T-helper 1 cell treated with Interleukin-12 subunit alpha and Interleukin-12 subunit beta and Interleukin-4 antibody, amounts not matched to agents 30 μg/mL and 1 μg/mL, for 36 hours (primary cell): Measurements from ENCODE around the gene GP1BA.
A peak's percentile ranks its signal among the peaks of the same experiment; 100 is the strongest.

ENCODE experiments used
- H3K27ac Mint-ChIP-seq: one replicate; pipeline ENCODE4 v1.8.0; 2021; ENCODE audit warnings: mild to moderate bottlenecking, mixed read lengths
- H3K27me3 Mint-ChIP-seq: one replicate; pipeline ENCODE4 v1.8.0; 2021; ENCODE audit warnings: low read depth, mixed read lengths
- H3K36me3 Mint-ChIP-seq: one replicate; pipeline ENCODE4 v1.8.0; 2021; ENCODE audit warnings: low read depth, mixed read lengths
- H3K4me1 Mint-ChIP-seq: one replicate; pipeline ENCODE4 v1.8.0; 2021; ENCODE audit warnings: low read depth, mixed read lengths
- H3K4me3 Mint-ChIP-seq: one replicate; pipeline ENCODE4 v1.8.0; 2021; ENCODE audit warnings: mild to moderate bottlenecking, moderate library complexity, mixed read lengths
- H3K9me3 Mint-ChIP-seq: one replicate; pipeline ENCODE4 v1.8.0; 2021; ENCODE audit warnings: mixed read lengths

GP1BA gene

DNA sequence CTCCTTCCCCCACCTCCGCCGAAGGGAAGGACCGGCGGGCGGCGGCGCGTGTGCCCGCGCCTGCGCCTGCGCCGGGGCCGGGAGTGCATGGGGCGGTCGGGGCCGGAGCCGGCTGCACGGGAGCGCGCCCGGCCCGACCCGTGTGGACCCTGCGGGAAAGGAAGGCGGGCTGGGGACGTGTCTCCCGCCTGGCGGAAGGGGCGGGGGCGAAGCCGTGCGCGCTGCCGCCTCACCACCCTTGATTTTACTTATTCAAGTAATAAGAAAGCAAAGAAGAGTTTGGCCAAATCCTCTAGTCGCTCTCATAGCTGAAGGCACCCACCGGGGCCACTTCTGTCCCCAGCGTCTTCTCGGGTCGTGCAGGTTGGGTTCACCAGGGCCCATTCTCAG, 16.8 kb downstream of the GP1BA start:
- peaks cover 27% of the 10 kb centered on the region for H3K4me1 Mint-ChIP-seq
- no peaks in the 10 kb centered on the region for H3K9me3 Mint-ChIP-seq
- H3K27me3 Mint-ChIP-seq, result no peaks in the 10 kb centered on the region
- H3K27ac Mint-ChIP-seq, result peak overlapping the region; percentile 99
- H3K4me3 Mint-ChIP-seq, result peak overlapping the region; percentile 99
- H3K36me3 Mint-ChIP-seq, result peaks cover 37% of the 10 kb centered on the region

DNA sequence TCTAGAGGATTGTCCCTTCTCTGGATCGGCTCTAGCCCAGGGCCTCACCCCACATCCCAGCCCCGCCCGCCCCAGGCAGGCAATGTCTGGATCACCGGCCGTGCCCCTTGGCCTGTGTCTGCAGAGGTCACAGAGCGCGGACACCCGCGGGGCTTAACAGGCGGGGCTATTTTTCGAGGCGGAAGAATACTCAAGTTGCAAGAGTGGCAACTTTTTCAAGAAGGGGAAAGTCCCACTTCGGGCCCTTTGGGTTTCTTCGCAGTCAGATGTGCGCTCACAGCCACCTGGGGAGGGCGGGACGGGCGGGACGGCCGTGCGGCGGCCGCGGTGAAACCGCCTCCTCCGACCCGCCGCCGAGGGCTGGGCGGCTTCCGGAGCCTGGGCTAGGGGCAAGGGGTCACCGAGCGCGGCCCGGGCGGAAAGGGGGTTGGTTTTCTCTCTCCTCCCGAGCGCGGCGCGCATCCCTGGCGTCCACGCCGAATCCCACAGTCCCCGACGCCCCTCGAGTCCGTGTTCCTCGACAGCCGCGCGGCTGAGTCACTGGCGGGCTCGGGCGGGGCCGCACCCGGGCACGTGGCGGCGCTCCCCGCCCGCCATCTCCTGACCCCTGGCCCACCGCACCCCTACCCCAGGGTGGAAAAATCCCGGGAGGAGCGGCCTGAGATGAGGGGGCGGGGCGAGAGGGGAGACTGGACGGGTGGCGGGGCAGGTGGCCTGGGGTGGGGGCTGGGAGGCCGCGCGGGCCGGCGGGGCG, 17.4 kb downstream of the GP1BA start:
- Mint-ChIP-seq H3K36me3 (peaks cover 33% of the 10 kb centered on the region), H3K27me3 (no peaks in the 10 kb centered on the region), H3K4me1 (peaks cover 22% of the 10 kb centered on the region), H3K27ac (peak overlapping the region; percentile 83), H3K9me3 (no peaks in the 10 kb centered on the region), H3K4me3 (peak overlapping the region; percentile 79)

DNA sequence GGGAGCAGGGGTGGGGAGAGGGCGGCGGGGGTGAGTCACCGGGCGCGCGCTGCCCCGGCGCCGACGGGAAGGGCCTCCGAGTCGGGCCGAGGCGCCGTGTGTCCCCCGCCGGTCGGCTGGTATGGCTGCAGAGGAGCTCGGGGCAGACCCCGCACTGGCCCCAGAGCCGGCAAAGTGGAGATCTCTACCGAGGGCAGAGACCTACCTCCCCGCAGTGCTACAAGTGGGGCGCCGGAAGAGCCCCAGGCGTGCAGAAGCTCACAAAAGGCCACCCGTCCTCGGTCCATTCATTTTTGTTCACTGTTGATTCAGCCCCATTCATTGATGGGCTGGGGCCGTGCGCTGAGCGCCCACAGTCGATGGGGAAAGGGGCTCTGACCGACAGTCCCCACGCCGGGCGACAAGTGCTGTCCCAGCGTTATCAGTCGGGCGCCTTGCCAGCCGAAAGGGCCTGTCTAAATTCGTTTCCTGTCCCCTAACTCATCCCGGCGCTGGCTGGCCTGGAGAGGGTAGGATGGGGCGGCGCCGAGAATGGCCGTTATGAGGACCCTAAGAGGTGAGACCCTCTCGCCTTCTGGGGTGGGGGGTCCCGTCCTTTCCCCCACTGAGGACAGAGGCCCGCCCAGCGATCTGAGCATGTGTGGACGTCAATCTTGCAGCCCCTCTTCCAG, 18.1 kb downstream of the GP1BA start:
- no peaks in the 10 kb centered on the region for H3K27me3 Mint-ChIP-seq
- H3K9me3 Mint-ChIP-seq, result no peaks in the 10 kb centered on the region
- peak overlapping the region; percentile 85 for H3K27ac Mint-ChIP-seq
- H3K36me3 Mint-ChIP-seq, result peaks cover 26% of the 10 kb centered on the region
- peaks cover 15% of the 10 kb centered on the region for H3K4me1 Mint-ChIP-seq
- H3K4me3 Mint-ChIP-seq, result peak overlapping the region; percentile 86

DNA sequence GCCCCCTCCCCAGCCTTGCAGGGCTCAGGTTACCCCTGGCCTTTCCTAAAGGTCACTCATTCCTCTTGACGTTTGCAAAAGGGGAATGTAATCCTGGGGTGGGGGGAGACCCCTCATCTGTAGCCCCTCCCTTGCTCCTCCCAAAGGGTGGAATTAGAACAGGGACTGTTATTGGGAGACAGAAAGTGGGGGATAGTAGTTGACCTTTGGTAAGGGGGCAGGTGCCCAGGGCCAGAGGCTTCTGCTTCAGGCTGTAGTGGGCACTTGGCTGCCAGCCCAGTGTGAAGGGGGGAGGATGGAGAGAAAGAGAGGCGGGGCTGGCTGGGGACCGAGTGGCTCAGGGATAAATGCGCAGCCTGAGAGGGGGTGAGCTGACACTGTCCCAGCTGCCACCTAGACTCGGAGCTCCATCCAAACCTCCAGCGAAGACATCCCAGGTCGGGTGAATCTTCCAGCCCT, 18.7 kb downstream of the GP1BA start, which contains the start of gene ENO3:
Gene ENO3, plus strand, starts transcription at position 374 of the 459 bp plus-strand sequence. CDS start 711 bp downstream, outside the sequence.
- H3K4me1 Mint-ChIP-seq, result peaks cover 9% of the 10 kb centered on the region

DNA sequence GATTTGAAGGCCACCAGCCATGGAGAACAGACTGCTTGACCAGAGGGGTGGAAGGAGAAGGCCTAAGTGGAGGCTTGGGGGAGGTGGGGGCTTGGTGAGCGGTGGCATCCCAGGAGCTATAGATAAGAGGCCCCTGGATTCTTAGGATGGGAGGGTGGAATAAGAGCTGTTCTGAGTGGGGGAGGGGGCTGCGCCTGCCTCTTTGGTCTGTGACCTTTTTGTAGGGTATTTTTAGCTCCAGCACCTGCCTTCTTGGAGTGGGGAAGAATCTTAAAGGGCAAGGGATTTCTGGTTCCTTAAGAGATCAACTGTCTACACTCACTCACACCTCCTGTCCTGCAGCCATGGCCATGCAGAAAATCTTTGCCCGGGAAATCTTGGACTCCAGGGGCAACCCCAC, 19.4 kb downstream of the GP1BA start:
- no peaks in the 10 kb centered on the region for H3K9me3 Mint-ChIP-seq
- H3K4me3 Mint-ChIP-seq, result peak overlapping the region; percentile 86
- H3K27ac Mint-ChIP-seq, result peak overlapping the region; percentile 35
- H3K4me1 Mint-ChIP-seq, result peaks cover 9% of the 10 kb centered on the region
- no peaks in the 10 kb centered on the region for H3K27me3 Mint-ChIP-seq
- H3K36me3 Mint-ChIP-seq, result peaks cover 13% of the 10 kb centered on the region

More for the DNA sequence above, 18.7 kb downstream of the GP1BA start, which contains the start of gene ENO3:
- no peaks in the 10 kb centered on the region for H3K9me3 Mint-ChIP-seq
- peaks cover 20% of the 10 kb centered on the region for H3K36me3 Mint-ChIP-seq
- peak within 1 kb of the TSS; percentile 85 for H3K27ac Mint-ChIP-seq
- peak within 1 kb of the TSS; percentile 86 for H3K4me3 Mint-ChIP-seq
- H3K27me3 Mint-ChIP-seq, result no peaks in the 10 kb centered on the region

DNA sequence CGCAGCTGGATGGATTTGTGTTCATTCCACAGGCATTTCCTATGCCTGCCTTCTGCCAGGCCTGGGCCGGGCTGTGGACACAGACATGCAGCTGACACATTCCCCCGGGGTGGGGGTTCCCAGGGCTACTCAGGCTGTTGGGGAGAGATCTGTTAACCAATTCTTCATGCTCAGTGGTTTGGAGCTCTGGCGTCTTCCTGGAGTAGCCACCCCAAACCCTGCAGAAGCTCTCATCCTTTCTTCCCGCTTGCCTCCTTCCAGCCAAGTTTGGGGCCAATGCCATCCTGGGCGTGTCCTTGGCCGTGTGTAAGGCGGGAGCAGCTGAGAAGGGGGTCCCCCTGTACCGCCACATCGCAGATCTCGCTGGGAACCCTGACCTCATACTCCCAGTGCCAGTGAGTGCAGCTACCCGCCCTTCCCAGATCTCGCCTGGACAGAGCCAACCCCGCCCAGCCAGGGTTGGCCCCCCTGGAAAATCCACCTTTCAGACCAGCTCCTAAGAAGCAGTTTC, 21.4 kb downstream of the GP1BA start:
- no peak overlapping the region for H3K27ac Mint-ChIP-seq
- H3K4me3 Mint-ChIP-seq, result no peak overlapping the region
- H3K4me1 Mint-ChIP-seq, result peaks cover 13% of the 10 kb centered on the region
- H3K36me3 Mint-ChIP-seq, result peaks cover 4% of the 10 kb centered on the region
- H3K9me3 Mint-ChIP-seq, result no peaks in the 10 kb centered on the region
- no peaks in the 10 kb centered on the region for H3K27me3 Mint-ChIP-seq

DNA sequence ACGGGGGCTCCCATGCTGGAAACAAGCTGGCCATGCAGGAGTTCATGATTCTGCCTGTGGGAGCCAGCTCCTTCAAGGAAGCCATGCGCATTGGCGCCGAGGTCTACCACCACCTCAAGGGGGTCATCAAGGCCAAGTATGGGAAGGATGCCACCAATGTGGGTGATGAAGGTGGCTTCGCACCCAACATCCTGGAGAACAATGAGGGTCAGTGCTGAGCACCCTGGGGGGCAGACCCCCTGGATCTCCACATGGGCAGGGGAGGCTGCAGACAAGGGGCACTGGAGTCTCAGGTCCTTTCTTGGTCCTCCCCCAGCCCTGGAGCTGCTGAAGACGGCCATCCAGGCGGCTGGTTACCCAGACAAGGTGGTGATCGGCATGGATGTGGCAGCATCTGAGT, 23.0 kb downstream of the GP1BA start:
- Mint-ChIP-seq H3K27ac (no peak overlapping the region), H3K27me3 (no peaks in the 10 kb centered on the region), H3K9me3 (no peaks in the 10 kb centered on the region), H3K4me1 (peaks cover 15% of the 10 kb centered on the region), H3K36me3 (peaks cover 6% of the 10 kb centered on the region), H3K4me3 (no peak overlapping the region)

DNA sequence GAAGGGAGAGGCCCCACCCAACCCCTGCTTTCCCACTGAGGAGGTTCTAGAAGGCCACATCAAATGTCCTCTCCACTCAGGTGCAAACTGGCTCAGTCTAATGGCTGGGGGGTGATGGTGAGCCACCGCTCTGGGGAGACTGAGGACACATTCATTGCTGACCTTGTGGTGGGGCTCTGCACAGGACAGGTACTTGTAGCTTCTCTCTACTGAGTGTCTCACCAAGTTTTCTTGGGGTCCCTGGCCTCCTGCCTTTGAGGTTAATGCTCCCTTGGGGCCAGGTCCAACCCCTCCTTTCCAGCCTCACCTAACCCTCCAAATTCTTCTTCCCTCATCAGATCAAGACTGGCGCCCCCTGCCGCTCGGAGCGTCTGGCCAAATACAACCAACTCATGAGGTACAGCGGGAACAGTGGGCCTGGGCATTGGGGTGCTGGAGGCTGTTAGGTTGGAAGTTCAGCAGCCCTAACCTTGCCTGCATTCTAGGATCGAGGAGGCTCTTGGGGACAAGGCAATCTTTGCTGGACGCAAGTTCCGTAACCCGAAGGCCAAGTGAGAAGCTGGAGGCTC, 24.5 kb downstream of the GP1BA start:
- Mint-ChIP-seq H3K4me1 (peaks cover 7% of the 10 kb centered on the region), H3K36me3 (peaks cover 11% of the 10 kb centered on the region), H3K27ac (no peak overlapping the region), H3K9me3 (no peaks in the 10 kb centered on the region), H3K4me3 (no peak overlapping the region), H3K27me3 (no peaks in the 10 kb centered on the region)

DNA sequence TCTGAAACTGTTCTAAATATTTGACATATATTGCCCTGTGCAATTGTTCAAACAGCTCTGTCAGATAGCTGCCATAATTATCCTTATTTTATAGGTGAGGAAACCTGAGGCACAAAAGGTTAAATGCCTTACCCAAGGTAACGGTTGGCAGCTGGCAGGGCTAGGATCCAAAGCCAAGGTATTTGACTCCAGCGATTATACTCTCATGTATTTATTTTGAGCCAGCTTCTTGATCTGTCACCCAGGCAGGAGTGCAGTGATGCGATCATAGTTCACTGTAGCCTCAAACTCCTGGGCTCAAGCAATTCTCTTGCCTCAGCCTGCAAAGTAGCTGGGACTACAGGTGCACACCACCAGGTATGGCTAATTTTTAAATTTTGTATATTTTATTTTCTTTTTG, 26.0 kb downstream of the GP1BA start:
- Mint-ChIP-seq H3K36me3 (peaks cover 11% of the 10 kb centered on the region), H3K27me3 (no peaks in the 10 kb centered on the region), H3K27ac (no peak overlapping the region), H3K4me1 (peaks cover 7% of the 10 kb centered on the region), H3K4me3 (no peak overlapping the region), H3K9me3 (no peaks in the 10 kb centered on the region)

DNA sequence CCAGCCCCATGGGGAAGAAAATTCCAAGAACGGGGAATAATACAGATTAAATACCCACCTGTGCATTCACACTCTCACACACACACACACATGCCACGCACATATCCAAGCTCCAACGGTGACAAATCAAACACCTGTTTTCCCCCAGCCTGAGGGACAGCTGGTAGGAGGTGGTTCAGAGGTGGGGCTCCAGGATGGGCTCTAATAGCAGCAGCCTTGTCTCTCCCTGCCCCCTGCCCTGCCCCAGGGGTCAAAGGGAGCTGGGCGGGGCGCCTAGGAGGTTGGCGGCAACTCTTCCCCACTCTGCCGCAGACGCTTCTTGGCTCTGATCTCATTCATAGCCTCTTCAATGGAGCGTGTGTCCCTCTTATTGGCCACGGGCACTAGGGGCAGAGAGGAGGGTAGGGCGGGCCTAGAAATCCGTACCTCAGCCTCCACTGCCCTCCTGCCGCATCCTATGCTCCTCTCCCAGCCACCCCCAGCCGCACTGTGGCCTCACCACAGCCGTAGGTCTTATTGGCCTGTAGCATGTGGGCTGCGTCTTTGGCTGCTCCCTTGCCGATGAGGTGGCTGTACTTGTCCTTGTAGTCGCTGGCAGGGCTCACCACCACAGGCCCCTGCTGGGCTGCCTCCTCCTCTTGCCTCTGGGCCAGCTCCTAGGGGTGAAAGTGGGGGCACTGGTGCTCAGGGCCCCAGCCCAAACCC, 27.3 kb downstream of the GP1BA start:
- Mint-ChIP-seq H3K27me3 (no peaks in the 10 kb centered on the region), H3K36me3 (peaks cover 9% of the 10 kb centered on the region), H3K4me3 (no peak overlapping the region), H3K4me1 (peaks cover 7% of the 10 kb centered on the region), H3K27ac (no peak overlapping the region), H3K9me3 (no peaks in the 10 kb centered on the region)

DNA sequence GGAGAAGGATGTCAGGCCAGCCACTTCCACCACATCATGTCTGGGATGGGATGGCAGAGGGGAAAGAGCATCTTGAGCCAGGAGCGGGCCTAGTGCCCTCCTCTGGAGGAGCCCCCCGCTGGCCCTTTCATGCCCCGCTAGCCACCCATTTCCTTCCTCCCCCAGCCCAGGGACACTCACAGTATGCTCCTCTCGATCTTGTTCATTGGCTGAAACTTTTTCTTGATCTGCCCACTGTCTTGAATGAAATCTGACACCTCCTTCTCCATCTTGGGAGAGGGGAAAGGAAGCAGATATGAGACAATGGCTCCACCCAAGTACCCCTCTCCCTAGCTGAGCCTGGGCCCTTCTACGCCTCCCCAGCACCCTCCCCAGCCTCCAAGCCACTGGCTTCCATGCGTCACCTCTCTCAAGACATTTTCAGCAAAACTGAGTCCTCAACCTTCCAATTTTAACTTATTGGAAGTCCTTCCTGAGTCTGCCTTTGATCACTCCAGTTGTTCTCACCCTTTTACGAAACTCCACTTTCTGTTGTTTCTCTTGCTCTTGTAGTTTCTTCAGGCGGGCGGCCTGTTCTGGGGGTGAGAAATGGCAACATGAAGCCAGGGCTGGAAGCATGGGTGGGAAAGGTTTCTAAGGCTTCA, 28.3 kb downstream of the GP1BA start:
- H3K27ac Mint-ChIP-seq, result no peak overlapping the region
- peaks cover 12% of the 10 kb centered on the region for H3K36me3 Mint-ChIP-seq
- H3K9me3 Mint-ChIP-seq, result no peaks in the 10 kb centered on the region
- no peak overlapping the region for H3K4me3 Mint-ChIP-seq
- no peaks in the 10 kb centered on the region for H3K27me3 Mint-ChIP-seq
- H3K4me1 Mint-ChIP-seq, result peaks cover 10% of the 10 kb centered on the region

DNA sequence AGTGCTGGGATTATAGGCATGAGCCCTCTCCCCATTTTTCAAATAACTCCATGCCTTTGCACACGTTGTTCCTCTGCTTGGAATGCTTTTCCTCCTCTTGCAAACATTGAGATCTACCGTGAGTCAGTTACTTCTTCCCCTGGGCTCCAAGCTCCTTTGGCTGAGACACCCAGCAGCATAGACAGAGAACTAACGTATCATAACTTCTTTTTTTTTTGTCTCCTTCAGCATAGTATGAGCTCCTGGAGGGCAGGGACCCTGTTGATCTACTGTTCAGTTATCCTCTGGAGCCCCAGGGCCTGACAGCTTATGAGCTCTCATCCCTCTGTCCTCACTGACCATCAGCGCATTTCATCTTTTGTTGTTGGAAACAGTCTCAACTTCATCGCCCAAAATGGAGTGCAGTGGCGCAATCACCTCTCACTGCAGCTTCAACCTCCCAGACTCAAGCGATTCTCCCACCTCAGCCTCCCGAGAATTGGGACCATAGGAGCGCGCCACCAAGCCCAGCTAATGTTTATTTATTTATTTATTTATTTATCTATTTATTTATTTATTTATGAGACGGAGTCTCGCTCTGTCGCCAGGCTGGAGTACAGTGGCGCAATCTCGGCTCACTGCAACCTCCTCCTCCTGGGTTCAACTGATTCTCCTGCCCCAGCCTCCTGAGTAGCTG, 33.4 kb downstream of the GP1BA start:
- Mint-ChIP-seq H3K27me3 (no peaks in the 10 kb centered on the region), H3K4me3 (peak overlapping the region; percentile 16), H3K9me3 (no peaks in the 10 kb centered on the region), H3K27ac (no peak overlapping the region), H3K4me1 (peaks cover 23% of the 10 kb centered on the region), H3K36me3 (peaks cover 28% of the 10 kb centered on the region)

DNA sequence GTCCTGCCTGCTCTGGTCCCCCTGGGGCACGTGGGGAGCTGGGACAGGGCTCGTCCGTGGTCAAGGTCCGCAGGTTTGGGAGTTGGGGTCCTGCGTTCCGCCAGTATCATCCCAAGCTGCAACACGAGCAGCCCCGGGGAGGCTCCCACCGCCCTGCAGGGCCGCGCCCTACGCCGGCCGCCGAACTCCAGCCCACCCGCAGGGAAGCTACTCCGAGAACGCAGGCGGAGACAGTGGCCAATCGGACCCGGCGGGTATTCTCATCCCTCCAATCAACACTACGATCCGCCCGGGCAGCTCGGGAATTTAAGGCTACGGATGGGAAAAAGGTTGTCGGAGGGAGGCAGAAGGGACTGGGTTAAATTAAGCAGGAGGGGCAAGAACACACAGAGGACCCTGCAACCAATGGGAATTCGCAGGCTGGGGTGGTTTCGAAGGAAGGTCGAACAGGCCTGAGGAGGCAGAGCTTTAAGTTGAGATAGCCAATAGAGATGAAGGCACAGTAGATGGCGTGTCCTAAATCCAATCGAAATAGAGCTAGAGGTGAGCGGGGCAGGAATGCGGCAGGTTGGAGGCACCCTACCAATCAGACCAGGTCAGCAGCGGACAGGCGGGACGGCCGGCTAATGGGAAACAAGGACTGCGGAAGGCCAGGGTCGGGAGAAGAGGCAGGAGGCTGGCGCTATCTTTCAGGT, 34.9 kb downstream of the GP1BA start:
- no peak overlapping the region for H3K27ac Mint-ChIP-seq
- H3K4me1 Mint-ChIP-seq, result peaks cover 29% of the 10 kb centered on the region
- H3K27me3 Mint-ChIP-seq, result no peaks in the 10 kb centered on the region
- H3K4me3 Mint-ChIP-seq, result no peak overlapping the region
- no peaks in the 10 kb centered on the region for H3K9me3 Mint-ChIP-seq
- peaks cover 35% of the 10 kb centered on the region for H3K36me3 Mint-ChIP-seq
